ENCODE data around the gene IGF2R.
A peak's percentile ranks its signal among the peaks of the same experiment; 100 is the strongest.

The IGF2R gene

DNA sequence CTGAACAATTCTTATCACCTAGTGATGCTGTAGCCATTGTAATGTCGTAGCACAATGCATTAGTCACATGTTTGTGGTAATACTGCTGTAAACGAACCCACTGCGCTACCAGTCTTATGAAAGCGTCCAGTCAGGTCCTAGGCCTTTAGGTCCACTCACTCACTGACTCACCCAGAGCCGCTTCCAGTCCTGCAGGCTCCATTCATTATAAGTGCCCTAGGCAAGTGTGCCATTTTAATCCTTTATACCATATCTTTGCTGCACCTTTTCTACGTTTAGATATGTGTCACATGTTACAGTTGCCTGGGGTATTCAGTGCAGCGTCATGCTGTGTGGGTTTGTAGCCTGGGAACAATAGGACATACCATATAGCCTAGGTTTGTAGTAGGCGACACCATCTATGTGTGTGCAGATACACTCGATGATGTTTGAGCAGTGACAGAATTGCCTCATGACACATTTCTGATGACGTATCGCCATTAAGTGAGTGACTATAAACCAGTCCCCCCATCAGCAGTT is 15.4 kb downstream of the IGF2R start:
- DNase-seq (ENCODE audit: low read depth), result peak; percentile 98

DNA sequence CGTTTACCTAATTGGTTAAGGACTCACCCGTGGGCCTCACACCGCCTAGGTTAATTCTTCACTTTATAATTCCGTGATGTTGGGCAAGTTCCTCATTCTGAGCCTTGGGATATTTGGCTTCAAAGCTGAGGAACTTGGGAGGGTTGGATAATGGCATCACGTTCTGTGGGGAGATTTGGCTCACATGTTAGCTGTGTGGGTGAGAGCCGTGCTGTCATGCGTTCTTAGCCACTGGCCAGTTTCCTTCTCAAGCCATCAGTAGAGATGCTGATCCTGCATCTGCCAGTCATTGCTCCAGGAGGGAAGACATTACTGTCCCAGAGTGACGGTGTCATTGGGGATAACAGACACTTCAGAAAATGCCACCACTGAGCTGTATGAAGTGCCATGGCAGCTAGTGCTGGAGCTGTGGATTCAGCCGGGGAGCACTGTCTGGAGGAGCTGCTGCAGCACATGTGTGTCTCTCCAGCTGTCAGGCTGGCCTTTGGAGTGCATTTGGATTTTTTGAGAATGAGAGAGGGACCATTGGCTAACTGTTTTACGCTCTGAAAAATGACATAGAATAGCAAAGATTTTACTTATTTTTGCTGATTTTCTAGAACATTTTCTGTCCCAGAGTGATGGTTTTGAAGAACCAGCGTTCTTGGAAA is 16.5 kb downstream of the IGF2R start:
- no peak overlapping the region for H3K4me3 ChIP-seq (ENCODE audit: low read length)
- TF ChIP-seq, protein P1, sequence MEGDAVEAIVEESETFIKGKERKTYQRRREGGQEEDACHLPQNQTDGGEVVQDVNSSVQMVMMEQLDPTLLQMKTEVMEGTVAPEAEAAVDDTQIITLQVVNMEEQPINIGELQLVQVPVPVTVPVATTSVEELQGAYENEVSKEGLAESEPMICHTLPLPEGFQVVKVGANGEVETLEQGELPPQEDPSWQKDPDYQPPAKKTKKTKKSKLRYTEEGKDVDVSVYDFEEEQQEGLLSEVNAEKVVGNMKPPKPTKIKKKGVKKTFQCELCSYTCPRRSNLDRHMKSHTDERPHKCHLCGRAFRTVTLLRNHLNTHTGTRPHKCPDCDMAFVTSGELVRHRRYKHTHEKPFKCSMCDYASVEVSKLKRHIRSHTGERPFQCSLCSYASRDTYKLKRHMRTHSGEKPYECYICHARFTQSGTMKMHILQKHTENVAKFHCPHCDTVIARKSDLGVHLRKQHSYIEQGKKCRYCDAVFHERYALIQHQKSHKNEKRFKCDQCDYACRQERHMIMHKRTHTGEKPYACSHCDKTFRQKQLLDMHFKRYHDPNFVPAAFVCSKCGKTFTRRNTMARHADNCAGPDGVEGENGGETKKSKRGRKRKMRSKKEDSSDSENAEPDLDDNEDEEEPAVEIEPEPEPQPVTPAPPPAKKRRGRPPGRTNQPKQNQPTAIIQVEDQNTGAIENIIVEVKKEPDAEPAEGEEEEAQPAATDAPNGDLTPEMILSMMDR (IDR thresholded peaks at IDR 0.05; ENCODE audit: insufficient read depth, low read depth, low read length, missing control alignments), result no peak

More for the DNA sequence above, 15.4 kb downstream of the IGF2R start:
- H3K4me3 ChIP-seq (ENCODE audit: low read length), result no peak overlapping the region
- TF ChIP-seq, protein P1 (IDR thresholded peaks at IDR 0.05; ENCODE audit: insufficient read depth, low read depth, low read length, missing control alignments), result no peak

DNA sequence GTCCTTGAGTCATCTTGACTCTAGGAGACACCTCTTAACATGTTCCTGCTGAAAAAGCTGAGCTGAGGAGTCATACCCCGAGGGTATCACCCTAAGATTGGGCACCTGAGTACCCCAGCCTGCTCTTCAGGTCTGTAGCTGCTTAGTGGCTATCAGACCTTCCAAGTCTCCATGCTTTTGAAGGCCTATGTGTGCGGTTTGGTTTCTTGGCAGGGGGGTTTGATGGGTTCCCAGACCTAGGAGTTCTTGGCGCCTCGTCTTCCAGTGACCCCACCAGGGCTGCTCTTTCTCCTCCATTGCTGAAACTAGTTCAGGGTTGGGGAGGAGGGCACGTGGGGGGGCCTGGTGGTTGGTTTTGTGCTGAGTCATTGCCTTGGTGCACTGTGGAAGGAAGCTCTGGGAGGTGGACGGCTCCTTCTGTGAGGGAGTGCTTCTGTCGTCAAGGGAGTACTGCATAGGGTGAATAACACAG is 20.1 kb downstream of the IGF2R start:
- peak; percentile 59 for DNase-seq (ENCODE audit: low read depth)
- H3K4me3 ChIP-seq (ENCODE audit: low read length), result no peak overlapping the region
- TF ChIP-seq, protein P1 (IDR thresholded peaks at IDR 0.05; ENCODE audit: insufficient read depth, low read depth, low read length, missing control alignments), result no peak

More for the DNA sequence above, 16.5 kb downstream of the IGF2R start:
- no peak for DNase-seq (ENCODE audit: low read depth)

DNA sequence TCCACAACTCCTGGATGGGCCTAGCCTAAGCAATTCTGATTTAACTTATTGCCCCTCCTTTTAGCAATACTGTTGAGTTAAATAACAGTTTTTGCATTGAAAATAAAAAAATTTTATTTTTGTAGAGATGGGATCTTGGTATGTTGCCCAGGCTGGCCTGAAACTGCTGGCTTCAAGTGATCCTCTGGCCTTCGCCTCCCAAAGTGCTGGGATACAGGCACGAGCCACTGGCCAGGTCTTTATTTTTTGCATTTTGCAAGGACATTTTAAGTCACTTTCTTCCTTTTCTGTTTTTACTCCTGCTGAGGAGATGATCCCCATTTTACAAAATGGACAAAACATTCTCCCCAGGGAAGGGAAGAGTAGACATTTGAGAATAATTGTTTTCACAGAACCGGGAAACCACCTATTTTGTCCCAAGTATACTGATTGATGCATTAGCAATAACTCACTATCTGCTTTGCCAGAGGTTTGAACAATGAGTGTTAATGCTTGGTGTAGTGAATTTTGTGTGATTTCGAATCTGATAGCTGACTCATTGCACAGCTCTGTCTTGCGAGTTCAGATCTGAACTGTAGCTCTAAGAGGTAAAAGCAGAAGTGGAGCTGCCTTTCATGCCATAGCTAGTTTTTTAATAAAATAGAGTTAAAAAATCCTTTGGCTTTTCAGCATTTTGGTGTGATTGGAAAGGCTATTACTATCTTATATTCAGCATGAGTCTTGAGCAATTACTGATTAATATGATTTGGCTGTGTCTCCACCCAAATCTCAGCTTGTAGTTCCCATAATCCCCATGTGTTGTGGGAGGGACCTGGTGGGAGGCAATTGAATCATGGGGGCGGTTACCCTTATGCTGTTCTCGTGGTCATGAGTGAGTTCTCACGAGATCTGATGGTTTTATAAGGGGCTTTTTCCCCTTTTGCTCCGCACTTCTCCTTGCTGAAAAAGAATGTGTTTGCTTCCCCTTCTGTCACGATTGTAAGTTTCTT is 20.9 kb downstream of the IGF2R start:
- DNase-seq (ENCODE audit: low read depth), result peak; percentile 64
- H3K4me3 ChIP-seq (ENCODE audit: low read length), result no peak overlapping the region
- TF ChIP-seq, protein P1 (IDR thresholded peaks at IDR 0.05; ENCODE audit: insufficient read depth, low read depth, low read length, missing control alignments), result no peak

DNA sequence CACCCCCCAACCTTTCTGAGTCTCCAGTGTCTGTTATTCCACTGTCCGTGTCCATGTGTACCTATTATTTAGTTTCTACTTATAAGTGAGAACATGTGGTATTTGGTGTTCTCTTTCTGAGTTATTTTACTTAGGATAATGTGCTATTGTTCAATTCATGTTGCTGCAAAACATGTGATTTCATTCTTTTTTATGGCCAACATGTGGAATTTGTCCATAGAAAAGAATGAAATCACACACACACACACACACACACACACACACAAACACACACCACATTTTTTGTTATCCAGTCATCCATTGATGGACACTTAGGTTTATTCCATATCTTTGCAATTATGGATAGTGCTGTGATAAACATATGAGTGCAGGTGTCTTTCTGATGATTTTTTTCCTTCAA is 23.5 kb downstream of the IGF2R start:
- TF ChIP-seq, protein P1 (IDR thresholded peaks at IDR 0.05; ENCODE audit: insufficient read depth, low read depth, low read length, missing control alignments), result no peak
- DNase-seq (ENCODE audit: low read depth), result no peak
- H3K4me3 ChIP-seq (ENCODE audit: low read length), result no peak overlapping the region

DNA sequence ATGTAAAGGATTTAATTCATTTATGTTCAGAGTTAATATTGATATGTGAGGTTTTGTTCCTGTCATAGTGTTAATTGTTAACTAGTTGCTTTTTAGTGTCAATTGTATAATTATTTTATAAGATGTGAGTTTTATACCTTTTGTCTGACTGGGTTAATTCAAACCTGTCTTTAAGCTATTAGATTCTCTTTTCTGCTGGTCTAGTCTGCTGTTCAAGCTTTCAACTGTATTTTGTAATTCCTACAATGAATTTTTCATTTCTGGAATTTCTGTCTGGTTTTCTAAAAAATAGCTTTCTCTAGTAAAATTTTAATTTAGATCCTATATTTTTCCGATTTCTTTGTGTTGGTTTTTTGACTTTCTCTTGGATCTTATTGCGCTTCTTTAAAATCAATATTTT is 26.5 kb downstream of the IGF2R start:
- TF ChIP-seq, protein P1 (IDR thresholded peaks at IDR 0.05; ENCODE audit: insufficient read depth, low read depth, low read length, missing control alignments), result no peak
- no peak for DNase-seq (ENCODE audit: low read depth)
- H3K4me3 ChIP-seq (ENCODE audit: low read length), result no peak overlapping the region
